GM12878 (cell line): ENCODE measurements around the gene MEF2C. TPM values are rescaled to one million over a fixed set of nuclear protein-coding genes. Genes with fewer than 3 reads are reported as not detected.

Experiments used
- ATAC-seq: fragments of 200-7000 bp; cut with Tn5 transposase; 3 replicates; pipeline ENCODE4 v1.9.1; 2020; ENCODE audit warnings: mild to moderate bottlenecking, moderate library complexity
- BruUV-seq: library from RNA; stranded (reverse); fragments of 400-500 nt; replicated peaks from 2 replicates; lab custom pipeline; 2021; lab: Mats Ljungman, UMichigan
- CTCF ChIA-PET: fragments of 300-600 bp; sonication (Branson Sonifier 250); formaldehyde crosslinking; extraction: SDS; loops from one replicate; lab custom pipeline; 2021; ENCODE audit warnings: inconsistent platforms; lab: Yijun Ruan, JAX
- POLR2A ChIA-PET: fragments of 350-600 bp; formaldehyde crosslinking; extraction: SDS; loops from one replicate; lab custom pipeline; 2021; ENCODE audit warnings: inconsistent platforms; lab: Charles Lee
- RAD21 ChIA-PET: fragments of 300-600 bp; sonication (Branson Sonifier 250); formaldehyde crosslinking; loops from one replicate; lab custom pipeline; 2023; ENCODE audit warnings: antibody characterized with exemption; ENCODE audit not compliant: unreplicated experiment; lab: Charles Lee
- SMC1A ChIA-PET: fragments of 300-600 bp; sonication (Branson Sonifier 250); formaldehyde crosslinking; loops from one replicate; lab custom pipeline; 2023; ENCODE audit not compliant: unreplicated experiment, uncharacterized antibody; lab: Charles Lee
- DNase-seq: peaks from one replicate; pipeline ENCODE4 v3.0.0-alpha.2; 2011; ENCODE audit warnings: low read depth, low spot score
- FAIRE-seq: peaks from 3 replicates; lab custom pipeline; 2011; peaks lifted over from hg19 to GRCh38; lab: Jason Lieb, UNC
- H2AFZ ChIP-seq: 2 replicates; pipeline ENCODE4 v1.6.0; 2011; ENCODE audit warnings: low read depth, low read length, control low read depth; ENCODE audit not compliant: control insufficient read depth
- H3K27ac ChIP-seq: 2 replicates; pipeline ENCODE4 v1.5.1; 2011; ENCODE audit warnings: control low read depth; ENCODE audit not compliant: control insufficient read depth, insufficient read depth
- H3K27me3 ChIP-seq, 2 experiments: replicated peaks in 1 of 2; 2 replicates each; pipeline versions ENCODE4 v1.6.0 to v1.6.1; 2011; ENCODE audit warnings: low read length in 1 of 2; ENCODE audit not compliant: control insufficient read depth in 2 of 2, insufficient read depth in 2 of 2
- H3K36me3 ChIP-seq, 2 experiments: 2 replicates each; pipeline ENCODE4 v1.5.1; 2011; ENCODE audit warnings: low read length in 1 of 2; ENCODE audit not compliant: control insufficient read depth in 2 of 2, insufficient read depth in 2 of 2
- H3K4me1 ChIP-seq: 2 replicates; pipeline ENCODE4 v1.6.1; 2011; ENCODE audit warnings: mild to moderate bottlenecking, low read length, moderate library complexity, mixed read lengths; ENCODE audit not compliant: control insufficient read depth, insufficient read depth
- H3K4me2 ChIP-seq: 2 replicates; pipeline ENCODE4 v1.6.0; 2011; ENCODE audit warnings: control low read depth; ENCODE audit not compliant: control insufficient read depth, insufficient read depth
- H3K4me3 ChIP-seq: fragments of 200-600 bp; sonication (generic); 2 replicates; pipeline ENCODE4 v1.5.1; 2016
- H3K79me2 ChIP-seq: 2 replicates; pipeline ENCODE4 v1.6.0; 2011; ENCODE audit warnings: low read length; ENCODE audit not compliant: control insufficient read depth, insufficient read depth
- H3K9ac ChIP-seq: 2 replicates; pipeline ENCODE4 v1.8.0; 2011; ENCODE audit warnings: low read length, control low read depth, mixed read lengths; ENCODE audit not compliant: control insufficient read depth, insufficient read depth
- H3K9me3 ChIP-seq: replicated peaks from 3 replicates; pipeline ENCODE4 v1.5.1; 2011; ENCODE audit warnings: mild to moderate bottlenecking, low read length; ENCODE audit not compliant: control insufficient read depth, insufficient read depth
- H4K20me1 ChIP-seq: 2 replicates; pipeline ENCODE4 v1.6.0; 2011; ENCODE audit not compliant: control insufficient read depth, insufficient read depth
- JUNB ChIP-seq: IDR thresholded peaks from 2 replicates; pipeline ENCODE4 v1.6.1; 2016; ENCODE audit warnings: antibody characterized with exemption, mild to moderate bottlenecking
- MTA3 ChIP-seq: IDR thresholded peaks from 2 replicates; pipeline ENCODE4 v1.6.1; 2012; ENCODE audit warnings: low read length, inconsistent platforms, borderline replicate concordance
- RAD21 ChIP-seq: IDR thresholded peaks from 2 replicates; pipeline ENCODE4 v1.6.1; 2011; ENCODE audit warnings: mild to moderate bottlenecking, low read depth, low read length, moderate library complexity; ENCODE audit not compliant: insufficient read depth
- SMC3 ChIP-seq: IDR thresholded peaks from 2 replicates; pipeline ENCODE4 v1.6.1; 2011; ENCODE audit warnings: low read length, improper control_type of control experiment, borderline replicate concordance
- WGBS: methylation state at CpG from one replicate; pipeline ENCODE4 v1.1.6; 2016; ENCODE audit warnings: low lambda C conversion rate; ENCODE audit not compliant: insufficient replicate concordance, insufficient coverage; ENCODE audit errors: missing lambda C conversion rate; 5-methylcytosine and 5-hydroxymethylcytosine counted together
- in situ Hi-C: fragments of 300-500 bp; cut with MboI; formaldehyde crosslinking; loops from 9 replicates; pipeline ENCODE4 v1.14.3; 2018; ENCODE audit warnings: mixed read lengths
- intact Hi-C: fragments of 100-400 bp; cut with micrococcal nuclease; formaldehyde crosslinking; loops from one replicate; pipeline ENCODE4 v1.14.2; 2022; ENCODE audit not compliant: unreplicated experiment
- polyA plus RNA-seq, 11 experiments: library from polyadenylated mRNA; depleted of rRNA in 4 of 11; unstranded in 6 of 11; stranded (reverse) in 5 of 11; fragments of >200 nt; fragmentation: Nextera tagmentation in 4 of 11; fragmentation: Illumina TruSeq in 1 of 11; extraction: Ambion mirVana in 4 of 11; extraction: Trizol in 1 of 11; gene quantifications; 1 replicate in 1 of 11; 2 replicates in 10 of 11; pipeline versions ENCODE4 v1.2.1 to v1.2.3, GENCODE V29; 2011 to 2016; ENCODE audit warnings: inconsistent platforms in 2 of 11, missing spikeins in 2 of 11, low read depth in 1 of 11
- total RNA-seq, 4 experiments: library from RNA; depleted of rRNA in 3 of 4; stranded (reverse); fragments of >200 nt in 3 of 4; fragmentation: Illumina TruSeq in 1 of 4; extraction: Trizol in 1 of 4; gene quantifications; 2 replicates each; pipeline versions ENCODE4 v1.2.1 to v1.2.3, GENCODE V29; 2013 to 2021
- TF ChIP-seq, protein P1 (sequence below), 3 experiments: IDR thresholded peaks in 2 of 3; conservative IDR thresholded peaks in 1 of 3; 2 replicates each; pipeline ENCODE4 v1.5.1; 2011; ENCODE audit warnings: low read depth in 3 of 3, low read length in 3 of 3, mild to moderate bottlenecking in 3 of 3, control low read depth in 2 of 3, moderate library complexity in 2 of 3, inconsistent platforms in 1 of 3, mixed read lengths in 1 of 3; ENCODE audit not compliant: control insufficient read depth in 2 of 3, insufficient read depth in 1 of 3; ENCODE audit errors: extremely low read depth in 1 of 3
- TF ChIP-seq, protein P2 (sequence below): fragments of 450-650 bp; formaldehyde crosslinking; IDR thresholded peaks from 2 replicates; pipeline ENCODE4 v1.4.0; 2020; ENCODE audit warnings: mild to moderate bottlenecking, moderate library complexity

MEF2C gene
- total and polyA plus RNA-seq, 10 of the 15 experiments (the other 5 are each of a cell fraction or from before 2014, with no cell fraction given), result 104 to 225 (median 180) TPM

DNA sequence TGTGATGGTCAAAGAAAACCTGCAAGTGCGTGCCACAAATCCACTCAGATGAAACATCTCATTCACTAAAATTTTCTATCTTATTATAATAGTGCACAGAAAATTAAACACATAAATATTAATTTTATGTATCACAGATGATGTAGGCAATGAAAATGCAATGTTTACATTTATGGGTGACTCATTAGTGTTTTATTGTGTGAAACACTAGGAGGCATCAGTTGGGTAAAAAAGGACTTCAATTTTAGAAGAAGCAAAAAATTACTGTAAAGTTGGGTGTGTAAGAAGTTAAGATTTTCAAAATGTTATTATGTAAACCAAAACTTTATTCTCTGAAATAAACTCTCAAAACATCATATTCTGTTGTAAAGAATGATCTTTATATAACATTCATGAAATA lies 4.0 kb downstream of the MEF2C start:
- ChIA-PET CTCF (interaction anchor here (1.1 to 1.5 kb wide), 3 partner anchors 50 to 194 kb away, joined by 3 to 5 read pairs (median 3); no protein-coding TSS in a partner anchor), RAD21 (interaction anchor here (0.7 to 1.7 kb wide), 6 partner anchors 61 to 194 kb away, joined by 3 to 8 read pairs (median 4); no protein-coding TSS in a partner anchor), SMC1A (interaction anchor here (0.7 to 2.0 kb wide), 8 partner anchors 12 to 1387 kb away, joined by 4 to 15 read pairs (median 5); no protein-coding TSS in a partner anchor), POLR2A (interaction anchor here (1.0 to 1.6 kb wide), 2 partner anchors 54 to 58 kb away, joined by 3 to 4 read pairs; no protein-coding TSS in a partner anchor)
- DNase-seq (no peak), ATAC-seq (no peak; the same call in 2 of the 3 replicates), FAIRE-seq (no peak)
- no TSS peak for BruUV-seq
- H3K9ac ChIP-seq, result no peak overlapping the region; the same call in none of the 2 replicates
- WGBS, result 0% methylated on average over 1 of the region's 1 CpG
- H3K27ac ChIP-seq, result peak overlapping the region; percentile 98; the same call in 1 of the 2 replicates
- intact Hi-C loops (loop anchor here (2.0 to 5.0 kb wide), 3 partner anchors 422 to 1388 kb away; no protein-coding TSS in a partner anchor), in situ Hi-C loops (no loop called here)
- no peaks in the 10 kb centered on the region for H3K36me3 ChIP-seq
- H4K20me1 ChIP-seq, result no peaks in the 10 kb centered on the region
- peaks cover 99% of the 10 kb centered on the region for H3K79me2 ChIP-seq
- TF ChIP-seq RAD21 (peak; percentile 40; the same call in 1 of the 2 replicates), SMC3 (peak; percentile 37; the same call in 1 of the 2 replicates), JUNB (0 out of 2 replicates have a peak, but pooled peaks have one; percentile 9), MTA3 (no peak)
- TF ChIP-seq, protein P1, sequence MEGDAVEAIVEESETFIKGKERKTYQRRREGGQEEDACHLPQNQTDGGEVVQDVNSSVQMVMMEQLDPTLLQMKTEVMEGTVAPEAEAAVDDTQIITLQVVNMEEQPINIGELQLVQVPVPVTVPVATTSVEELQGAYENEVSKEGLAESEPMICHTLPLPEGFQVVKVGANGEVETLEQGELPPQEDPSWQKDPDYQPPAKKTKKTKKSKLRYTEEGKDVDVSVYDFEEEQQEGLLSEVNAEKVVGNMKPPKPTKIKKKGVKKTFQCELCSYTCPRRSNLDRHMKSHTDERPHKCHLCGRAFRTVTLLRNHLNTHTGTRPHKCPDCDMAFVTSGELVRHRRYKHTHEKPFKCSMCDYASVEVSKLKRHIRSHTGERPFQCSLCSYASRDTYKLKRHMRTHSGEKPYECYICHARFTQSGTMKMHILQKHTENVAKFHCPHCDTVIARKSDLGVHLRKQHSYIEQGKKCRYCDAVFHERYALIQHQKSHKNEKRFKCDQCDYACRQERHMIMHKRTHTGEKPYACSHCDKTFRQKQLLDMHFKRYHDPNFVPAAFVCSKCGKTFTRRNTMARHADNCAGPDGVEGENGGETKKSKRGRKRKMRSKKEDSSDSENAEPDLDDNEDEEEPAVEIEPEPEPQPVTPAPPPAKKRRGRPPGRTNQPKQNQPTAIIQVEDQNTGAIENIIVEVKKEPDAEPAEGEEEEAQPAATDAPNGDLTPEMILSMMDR (IDR thresholded peaks at IDR 0.05 in 2 of 3, conservative IDR thresholded peaks at IDR 0.05 in 1 of 3; ENCODE audit: control insufficient read depth in 2 of 3, extremely low read depth in 1 of 3, insufficient read depth in 1 of 3, low read depth in 3 of 3, low read length in 3 of 3), result peak in 2 of 3 experiments; percentile 17 to 47; a peak in 3 of 6 replicates
- TF ChIP-seq, protein P2, sequence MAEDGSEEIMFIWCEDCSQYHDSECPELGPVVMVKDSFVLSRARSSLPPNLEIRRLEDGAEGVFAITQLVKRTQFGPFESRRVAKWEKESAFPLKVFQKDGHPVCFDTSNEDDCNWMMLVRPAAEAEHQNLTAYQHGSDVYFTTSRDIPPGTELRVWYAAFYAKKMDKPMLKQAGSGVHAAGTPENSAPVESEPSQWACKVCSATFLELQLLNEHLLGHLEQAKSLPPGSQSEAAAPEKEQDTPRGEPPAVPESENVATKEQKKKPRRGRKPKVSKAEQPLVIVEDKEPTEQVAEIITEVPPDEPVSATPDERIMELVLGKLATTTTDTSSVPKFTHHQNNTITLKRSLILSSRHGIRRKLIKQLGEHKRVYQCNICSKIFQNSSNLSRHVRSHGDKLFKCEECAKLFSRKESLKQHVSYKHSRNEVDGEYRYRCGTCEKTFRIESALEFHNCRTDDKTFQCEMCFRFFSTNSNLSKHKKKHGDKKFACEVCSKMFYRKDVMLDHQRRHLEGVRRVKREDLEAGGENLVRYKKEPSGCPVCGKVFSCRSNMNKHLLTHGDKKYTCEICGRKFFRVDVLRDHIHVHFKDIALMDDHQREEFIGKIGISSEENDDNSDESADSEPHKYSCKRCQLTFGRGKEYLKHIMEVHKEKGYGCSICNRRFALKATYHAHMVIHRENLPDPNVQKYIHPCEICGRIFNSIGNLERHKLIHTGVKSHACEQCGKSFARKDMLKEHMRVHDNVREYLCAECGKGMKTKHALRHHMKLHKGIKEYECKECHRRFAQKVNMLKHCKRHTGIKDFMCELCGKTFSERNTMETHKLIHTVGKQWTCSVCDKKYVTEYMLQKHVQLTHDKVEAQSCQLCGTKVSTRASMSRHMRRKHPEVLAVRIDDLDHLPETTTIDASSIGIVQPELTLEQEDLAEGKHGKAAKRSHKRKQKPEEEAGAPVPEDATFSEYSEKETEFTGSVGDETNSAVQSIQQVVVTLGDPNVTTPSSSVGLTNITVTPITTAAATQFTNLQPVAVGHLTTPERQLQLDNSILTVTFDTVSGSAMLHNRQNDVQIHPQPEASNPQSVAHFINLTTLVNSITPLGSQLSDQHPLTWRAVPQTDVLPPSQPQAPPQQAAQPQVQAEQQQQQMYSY, result no peak
- H3K4me1 ChIP-seq, result no peaks in the 10 kb centered on the region
- no peaks in the 10 kb centered on the region; the same call in 2 of the 3 replicates for H3K9me3 ChIP-seq
- H3K4me2 ChIP-seq, result peak overlapping the region; percentile 80
- no peak overlapping the region for H2AFZ ChIP-seq
- H3K27me3 ChIP-seq, result no peaks in the 10 kb centered on the region
- H3K4me3 ChIP-seq, result peak overlapping the region; percentile 65
